HG02588 (cell line): Measurements from ENCODE around the gene ADAR.
"Not testable (repeated sequence)": the region's sequence is repeated elsewhere in the genome, so short reads cannot be mapped to it uniquely, and the experiment has no call there.

ENCODE experiments used
- ATAC-seq: cut with Tn5 transposase; IDR thresholded peaks from one replicate; pipeline ENCODE4 v1.9.1; 2021; ENCODE audit warnings: mild to moderate bottlenecking, moderate library complexity; ENCODE audit not compliant: unreplicated experiment

Gene ADAR, protein sequence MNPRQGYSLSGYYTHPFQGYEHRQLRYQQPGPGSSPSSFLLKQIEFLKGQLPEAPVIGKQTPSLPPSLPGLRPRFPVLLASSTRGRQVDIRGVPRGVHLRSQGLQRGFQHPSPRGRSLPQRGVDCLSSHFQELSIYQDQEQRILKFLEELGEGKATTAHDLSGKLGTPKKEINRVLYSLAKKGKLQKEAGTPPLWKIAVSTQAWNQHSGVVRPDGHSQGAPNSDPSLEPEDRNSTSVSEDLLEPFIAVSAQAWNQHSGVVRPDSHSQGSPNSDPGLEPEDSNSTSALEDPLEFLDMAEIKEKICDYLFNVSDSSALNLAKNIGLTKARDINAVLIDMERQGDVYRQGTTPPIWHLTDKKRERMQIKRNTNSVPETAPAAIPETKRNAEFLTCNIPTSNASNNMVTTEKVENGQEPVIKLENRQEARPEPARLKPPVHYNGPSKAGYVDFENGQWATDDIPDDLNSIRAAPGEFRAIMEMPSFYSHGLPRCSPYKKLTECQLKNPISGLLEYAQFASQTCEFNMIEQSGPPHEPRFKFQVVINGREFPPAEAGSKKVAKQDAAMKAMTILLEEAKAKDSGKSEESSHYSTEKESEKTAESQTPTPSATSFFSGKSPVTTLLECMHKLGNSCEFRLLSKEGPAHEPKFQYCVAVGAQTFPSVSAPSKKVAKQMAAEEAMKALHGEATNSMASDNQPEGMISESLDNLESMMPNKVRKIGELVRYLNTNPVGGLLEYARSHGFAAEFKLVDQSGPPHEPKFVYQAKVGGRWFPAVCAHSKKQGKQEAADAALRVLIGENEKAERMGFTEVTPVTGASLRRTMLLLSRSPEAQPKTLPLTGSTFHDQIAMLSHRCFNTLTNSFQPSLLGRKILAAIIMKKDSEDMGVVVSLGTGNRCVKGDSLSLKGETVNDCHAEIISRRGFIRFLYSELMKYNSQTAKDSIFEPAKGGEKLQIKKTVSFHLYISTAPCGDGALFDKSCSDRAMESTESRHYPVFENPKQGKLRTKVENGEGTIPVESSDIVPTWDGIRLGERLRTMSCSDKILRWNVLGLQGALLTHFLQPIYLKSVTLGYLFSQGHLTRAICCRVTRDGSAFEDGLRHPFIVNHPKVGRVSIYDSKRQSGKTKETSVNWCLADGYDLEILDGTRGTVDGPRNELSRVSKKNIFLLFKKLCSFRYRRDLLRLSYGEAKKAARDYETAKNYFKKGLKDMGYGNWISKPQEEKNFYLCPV

DNA sequence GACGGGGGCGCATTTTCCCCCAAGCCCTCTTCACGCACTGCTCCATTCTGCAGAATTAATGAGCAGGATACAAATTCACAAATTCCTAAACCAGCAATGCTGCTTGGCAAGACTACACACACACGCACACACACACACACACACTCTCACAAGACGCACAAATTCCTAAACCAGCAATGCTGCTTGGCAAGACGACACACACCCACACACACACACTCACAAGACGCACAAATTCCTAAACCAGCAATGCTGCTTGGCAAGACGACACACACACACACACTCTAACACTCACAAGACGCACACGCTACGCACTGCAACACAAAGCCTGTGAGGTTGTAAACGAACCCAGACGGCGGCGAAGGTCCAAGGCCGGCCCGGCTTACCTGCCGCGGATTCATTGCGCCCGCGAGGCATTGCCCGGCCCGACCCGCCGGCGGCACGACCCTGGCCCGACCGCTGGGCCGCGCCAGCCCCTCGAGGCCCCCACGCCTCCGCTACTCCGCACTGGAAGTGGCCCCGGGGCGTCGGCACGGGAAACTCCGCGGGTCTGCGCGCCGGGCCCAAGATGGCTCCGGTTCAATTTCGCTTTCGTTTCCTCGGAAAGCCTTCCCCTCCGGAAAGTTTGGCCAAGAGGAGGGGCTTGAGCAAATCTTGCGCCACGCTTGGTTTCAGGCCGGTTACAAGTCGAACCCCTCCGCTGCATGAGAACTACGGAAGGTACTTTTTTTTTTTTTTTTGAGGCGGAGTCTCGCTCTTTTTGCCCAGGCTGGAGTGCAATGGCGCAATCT is at the start of gene ADAR:
Gene ADAR (minus strand): TSS at position 578 of the 788 bp plus-strand sequence. CDS start 180 bp downstream, at position 398.
- ATAC-seq = peak; percentile 72

DNA sequence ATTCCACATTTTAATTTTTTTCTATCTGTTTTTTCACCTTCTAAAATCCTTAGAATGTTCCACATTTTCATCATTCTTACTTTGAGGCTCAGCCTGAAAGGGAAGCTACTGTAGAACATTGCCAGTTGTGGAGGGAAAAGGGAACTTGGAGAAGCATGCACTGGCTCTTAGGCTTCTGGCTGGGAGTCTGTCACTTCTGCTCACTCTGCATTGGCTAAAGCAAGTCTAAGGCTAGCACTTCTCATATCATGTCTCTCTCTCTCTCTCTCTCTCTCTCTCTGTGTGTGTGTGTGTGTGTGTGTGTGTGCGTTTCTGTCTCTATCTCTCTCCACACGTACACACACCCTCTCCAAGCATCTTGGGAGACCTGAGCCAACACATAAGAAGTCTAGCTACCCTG is 49.6 kb upstream of the ADAR start:
- ATAC-seq = no peak

DNA sequence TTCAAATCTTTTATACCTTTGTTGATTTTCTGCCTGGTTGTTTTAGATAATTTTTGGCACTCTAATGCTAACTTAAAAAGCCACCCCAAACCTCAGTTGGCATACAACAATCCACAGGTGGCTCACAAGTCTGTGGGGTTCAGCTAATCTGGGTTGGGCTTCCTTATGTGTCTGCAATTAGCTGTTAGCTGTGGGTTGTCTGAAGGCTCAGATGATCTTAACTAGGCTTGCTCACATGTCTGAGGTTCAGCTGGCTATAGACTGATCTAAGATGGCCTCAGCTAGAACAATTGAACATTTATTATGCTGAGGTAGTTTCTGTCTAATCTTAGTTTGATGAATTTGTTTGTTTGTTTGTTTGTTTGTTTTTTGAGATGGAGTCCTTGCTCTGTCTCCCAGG is 44.9 kb upstream of the ADAR start:
- ATAC-seq = no peak

DNA sequence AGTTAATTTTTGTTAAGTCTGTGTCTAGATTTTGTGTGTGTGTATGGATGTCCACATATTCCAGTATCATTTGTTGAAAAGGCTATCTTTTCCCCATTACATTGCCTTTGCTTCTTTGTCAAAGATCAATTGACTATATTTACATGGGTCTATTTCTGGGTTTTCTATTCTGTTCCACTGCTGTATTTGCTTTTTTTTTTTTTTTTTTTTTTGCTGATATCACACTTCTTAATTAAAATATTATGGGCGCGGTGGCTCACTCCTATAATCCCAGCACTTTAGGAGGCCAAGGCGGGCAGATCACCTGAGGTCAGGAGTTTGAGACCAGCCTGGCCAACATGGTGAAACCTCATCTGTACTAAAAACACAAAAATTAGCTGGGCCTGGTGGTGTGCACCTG is 36.7 kb upstream of the ADAR start:
- not testable (repeated sequence) for ATAC-seq

DNA sequence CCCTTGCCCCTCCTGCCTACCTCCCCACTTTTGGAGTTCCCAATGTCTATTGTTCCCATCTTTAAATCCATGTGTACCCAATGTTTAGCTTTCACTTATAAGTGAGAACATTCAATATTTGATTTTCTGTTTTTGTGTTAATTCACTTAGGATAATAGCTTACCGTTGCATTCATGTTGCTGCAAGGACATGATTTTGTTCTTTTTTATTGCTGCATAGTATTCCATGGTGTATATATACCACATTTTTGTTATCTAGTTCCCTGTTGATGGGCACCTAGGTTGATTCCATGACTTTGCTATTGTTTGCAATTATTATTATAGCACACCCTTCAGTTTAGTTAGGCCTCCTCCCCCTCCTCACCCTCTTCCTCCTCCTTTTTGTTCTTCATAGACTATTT is 33.5 kb upstream of the ADAR start:
- ATAC-seq = no peak

DNA sequence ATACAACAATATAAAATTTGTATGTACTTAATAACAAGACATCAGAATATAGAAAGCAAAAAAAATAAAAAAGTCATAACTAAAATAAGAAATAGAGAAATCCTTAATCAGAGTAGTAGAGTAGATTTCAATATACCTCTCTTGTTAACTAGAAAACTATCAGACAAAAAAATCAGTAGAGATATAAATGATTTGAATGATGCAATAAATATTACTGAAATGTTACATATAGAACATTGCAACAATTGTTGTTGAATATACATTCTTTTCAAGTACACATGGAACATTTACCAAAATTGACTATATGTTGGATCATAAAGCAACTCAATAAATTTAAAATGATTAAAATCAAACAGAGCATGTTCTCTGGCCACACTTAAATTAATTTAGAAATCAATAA is 31.9 kb upstream of the ADAR start:
- ATAC-seq = no peak

DNA sequence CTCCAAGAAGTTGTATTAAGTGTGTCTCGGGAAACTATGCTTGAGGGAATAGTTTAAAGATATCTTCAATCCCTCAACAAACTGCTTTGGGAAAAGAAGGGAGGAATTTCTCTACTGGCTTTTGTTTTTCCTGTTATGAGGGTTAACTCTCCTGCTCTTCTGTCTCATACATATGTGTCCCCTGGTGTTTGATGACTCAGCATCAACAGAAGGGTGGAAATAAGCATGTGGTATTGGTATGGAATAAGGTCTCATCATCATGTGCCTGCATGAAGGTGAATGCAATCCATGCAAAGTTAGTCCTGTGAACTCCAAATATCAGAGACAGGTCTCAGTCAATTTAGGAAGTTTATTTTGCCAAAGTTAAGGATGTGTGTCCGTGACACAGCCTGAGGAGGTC is 27.2 kb upstream of the ADAR start:
- no peak for ATAC-seq

DNA sequence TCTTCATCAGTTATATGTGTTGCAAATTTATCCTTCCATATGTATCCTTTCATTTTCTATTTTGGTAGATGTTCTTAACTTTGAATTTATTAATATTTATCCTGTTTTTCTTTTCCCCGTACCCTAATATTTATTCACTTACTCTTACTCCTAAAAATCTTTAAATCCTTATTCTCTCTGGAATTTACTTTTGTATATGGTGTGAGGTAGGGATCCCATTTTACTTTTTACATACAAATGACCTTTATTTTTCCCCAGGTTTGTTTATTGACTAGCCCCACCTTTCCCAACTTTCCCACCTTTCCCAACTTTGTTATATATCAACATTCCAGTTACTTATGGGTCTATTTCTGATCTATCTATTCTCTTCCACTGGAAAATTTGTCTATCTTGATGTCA is 21.7 kb upstream of the ADAR start:
- ATAC-seq = no peak

DNA sequence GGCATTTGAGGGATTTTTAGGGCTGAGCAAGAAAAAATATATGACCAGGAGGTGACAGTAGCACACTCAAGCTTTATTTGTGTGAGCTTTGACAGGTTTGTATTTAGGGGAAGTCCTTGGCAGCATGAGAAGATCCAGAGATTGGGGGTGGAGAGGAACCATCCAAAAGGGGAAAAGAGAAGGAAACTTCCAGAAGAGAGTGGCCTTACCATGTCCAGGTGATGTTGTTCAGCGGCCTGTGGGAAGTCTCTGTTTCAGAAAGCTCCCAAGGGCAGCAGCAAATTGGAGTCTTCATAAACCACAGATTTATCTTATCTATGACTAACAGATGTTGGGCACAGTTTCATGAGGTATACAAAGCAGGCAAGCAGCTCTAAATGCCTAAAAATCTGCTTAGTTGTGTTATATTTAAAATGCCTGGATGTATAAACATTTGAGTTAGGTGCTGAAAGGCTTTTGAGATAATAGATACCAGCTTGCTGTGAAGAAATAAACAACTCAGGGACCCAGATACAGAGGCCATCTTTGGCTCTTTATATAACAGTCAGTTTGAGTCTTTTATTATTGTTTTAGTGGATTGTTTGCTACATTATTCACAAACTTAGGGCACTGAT is 21.2 kb upstream of the ADAR start:
- ATAC-seq = no peak

DNA sequence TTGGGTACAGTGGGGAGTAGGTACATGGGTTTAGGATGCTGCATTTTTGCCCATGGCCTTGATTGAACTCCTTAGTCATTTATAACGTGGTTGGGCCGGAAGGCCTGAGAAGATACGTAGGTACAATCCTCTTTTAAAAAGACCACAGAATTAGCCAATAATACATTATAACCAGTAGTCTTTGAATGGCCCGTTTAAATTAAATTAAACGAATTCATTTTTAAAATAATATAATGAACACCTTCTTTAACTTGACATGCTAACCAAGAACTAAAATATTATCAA is 20.1 kb upstream of the ADAR start:
- peak; percentile 5 for ATAC-seq

DNA sequence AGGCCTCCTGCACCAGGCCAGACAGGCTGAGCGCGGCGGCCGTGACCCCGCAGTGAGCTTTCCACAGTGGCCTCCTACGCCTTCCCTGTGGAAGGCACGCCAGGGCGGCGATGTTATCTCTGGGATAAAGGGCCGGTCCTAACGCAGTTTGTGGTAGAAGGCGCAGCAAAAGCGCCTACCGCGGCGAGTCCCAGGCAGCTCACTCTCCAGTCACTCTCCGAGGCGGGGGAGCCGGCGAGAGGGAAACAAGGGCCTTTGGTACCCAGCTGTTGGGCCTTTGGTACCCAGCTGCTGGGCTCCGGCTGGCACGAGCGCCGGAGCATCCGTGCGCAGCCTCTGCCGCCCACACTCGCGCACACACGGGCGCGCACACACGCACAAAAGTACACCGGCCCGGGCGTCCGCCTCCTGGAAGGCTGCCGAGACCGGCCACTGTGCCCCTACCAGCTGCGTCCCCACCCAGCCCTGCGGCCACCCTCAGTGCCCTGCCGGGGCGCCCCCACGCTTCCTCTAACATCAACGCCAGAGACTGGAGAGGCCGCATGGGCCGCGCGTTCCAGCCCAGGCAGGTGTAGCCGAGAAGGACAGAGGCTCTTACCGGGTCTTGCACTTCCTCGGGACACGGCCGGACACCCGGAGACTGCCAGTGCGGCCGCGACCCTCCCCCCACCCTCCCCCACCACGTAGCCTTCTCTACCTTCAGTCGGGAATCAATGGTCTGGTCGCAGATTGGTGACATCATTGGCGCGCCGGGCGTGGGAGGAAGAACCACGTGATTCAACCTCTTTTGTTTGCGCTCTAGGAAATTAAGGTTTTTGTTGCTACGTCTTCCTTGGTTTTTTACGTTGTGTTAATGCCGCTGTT is 19.5 kb upstream of the ADAR start:
- peak; percentile 54 for ATAC-seq

DNA sequence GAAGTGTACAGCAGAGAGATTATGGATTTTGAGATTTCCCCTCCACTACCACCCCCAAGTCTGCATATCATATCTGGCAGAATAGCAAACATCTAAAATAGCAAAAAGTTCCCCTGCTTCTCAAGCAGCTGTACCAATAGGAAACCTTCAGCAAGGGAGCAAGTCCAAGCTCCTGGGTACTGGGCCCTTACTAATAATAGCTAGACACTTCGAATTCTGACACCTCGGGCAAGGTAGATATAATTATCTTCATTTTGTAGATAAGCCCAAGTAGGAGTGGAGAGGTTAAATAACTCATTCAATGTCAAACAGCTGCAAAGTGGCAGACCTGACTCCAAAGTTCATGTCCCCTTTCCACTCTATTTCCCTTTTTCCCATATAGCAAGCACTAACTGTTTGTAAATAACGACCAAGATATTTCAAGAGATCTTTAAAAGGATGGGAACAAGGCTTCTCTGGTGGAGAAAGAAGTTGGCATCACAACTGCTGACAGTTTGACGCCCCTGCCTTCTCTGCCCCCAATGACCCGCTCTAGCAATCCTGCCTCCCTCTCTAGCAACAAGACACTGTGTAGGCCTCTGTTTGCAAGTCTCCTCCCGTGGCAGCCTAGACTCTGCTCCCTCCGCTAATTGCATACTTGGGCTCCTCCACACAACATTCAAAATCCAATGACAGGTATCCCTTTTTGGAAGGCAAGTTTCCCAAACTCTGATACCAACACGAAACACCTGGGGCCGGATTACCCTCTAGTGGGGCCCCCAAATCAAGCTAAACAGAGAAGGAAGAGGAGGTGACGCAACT is 18.7 kb upstream of the ADAR start:
- ATAC-seq = no peak

DNA sequence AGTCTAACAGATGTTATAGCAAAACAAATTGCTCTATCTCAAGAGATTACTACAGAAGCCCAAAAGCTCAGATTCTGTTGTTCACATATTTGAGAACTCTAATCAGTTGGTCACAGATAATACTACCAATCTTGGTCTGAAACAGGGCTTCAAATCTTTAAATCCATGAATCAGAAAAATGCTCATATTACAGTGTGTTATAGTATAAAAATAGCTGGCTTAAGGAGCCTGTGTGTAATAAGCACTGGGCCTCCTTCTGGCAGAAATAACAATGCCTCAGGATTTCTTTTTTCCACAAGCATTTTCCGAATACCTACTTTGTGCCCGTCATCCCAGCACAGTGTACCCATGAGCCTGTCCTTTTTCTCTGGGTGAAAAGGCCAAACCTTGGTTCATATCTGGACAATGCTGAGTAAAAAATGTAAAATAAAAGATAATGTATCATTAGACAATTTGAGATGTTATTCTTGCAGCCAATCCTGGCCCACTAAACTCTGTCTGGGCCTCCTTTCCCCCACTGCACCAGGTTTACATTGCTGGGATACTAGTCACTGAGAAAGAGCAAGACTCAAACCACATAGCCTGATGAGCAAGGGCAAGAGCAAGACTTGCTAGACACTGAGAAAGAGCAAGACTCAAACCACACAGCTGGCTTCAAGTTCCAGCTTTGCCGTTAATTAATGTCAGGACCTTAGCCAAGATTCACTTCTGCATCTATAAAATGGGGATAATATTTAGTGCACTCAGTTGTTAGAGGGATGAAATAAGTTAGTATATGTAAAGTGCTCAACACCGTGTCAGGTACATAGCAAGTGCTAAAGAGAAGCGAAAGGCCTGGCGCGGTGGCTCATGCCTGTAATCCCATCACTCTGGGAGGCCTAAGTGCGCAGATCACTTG is 17.0 kb upstream of the ADAR start:
- no peak for ATAC-seq

DNA sequence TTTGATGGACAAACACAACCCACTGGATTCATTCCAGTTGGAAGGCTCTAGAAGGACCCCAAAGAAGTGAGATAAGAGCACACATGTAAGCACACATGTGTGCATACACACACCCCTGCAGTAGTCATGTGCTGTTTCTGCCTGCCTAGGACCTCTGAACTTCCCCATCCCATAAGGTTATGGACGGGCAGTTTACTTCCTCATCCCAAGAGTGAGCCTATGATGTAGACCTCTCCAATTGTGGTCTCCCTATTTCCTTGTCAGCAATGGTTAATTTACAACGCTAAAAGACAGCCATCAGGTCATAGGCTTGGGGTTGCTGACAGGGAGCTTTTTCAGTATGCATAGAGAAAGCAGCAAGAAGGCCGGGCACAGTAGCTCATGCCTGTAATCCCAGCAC is 15.4 kb upstream of the ADAR start:
- ATAC-seq = no peak

DNA sequence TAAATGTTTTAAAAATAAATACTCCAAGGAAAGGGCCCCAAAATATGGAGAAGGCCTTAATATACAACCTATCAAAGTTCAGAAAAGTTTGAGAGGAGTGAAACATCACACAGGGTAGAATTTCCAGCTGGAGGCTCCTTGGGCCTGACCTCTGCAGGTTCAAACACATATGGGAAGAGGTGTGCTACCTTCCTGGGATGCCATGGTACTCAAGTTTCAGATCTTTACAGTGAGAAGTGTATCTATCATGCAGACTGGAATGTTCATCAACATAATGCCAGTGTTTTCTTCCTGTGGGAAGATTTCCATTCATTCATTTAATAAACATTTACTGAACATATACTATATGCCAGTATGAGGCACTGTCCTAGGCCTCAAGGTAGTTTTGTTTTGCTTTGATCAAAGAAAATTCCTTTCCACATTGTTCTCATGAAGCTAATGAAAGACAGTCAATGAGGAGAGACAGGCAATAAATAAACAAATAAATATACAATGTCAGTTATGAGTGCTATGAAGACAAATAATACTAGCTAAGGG is 14.6 kb upstream of the ADAR start:
- ATAC-seq = no peak

DNA sequence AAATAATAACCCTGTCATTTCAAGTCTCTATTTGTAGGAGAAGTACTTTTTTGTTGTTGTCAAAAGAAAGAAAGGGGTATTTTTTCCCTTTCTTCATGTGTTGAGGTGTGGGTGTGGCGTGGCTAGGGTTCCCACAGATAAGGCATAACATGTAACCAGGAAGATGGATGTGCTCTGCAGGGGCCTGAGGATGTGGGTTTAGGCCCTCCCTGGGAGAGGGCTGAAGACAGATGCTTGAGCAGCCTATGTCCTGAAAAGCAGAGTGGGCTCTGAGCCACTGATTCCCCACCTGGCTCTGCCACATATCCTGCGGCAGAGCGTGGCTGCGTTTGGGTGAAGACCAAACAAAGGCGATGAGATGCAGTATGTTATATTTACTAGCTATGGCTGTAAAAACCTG is 13.9 kb upstream of the ADAR start:
- ATAC-seq = no peak

DNA sequence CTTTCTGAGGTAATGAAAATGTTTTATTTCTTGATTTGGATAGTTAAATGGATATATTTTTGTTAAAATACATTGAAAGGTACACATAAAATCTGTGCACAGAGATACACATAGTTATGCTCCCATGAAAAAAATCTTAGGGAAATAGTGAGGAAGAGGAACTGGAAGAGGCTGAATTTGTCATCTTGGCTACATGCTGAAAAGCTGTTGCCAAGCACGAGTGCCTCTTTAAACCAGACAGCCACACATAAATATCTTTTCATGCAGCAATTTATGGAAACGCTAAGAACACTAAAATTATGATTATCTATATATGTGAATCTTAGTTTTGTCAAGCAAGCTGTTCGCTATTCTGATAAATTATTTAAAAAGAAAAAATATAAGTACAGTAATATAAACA is 12.8 kb upstream of the ADAR start:
- ATAC-seq = no peak
